Liver (tissue), 9 donors: ENCODE data around the gene ZNF674. TPM values are rescaled to one million over a fixed set of nuclear protein-coding genes. Genes with fewer than 3 reads are reported as not detected.

Experiments used
- DNase-seq: peaks from one replicate; pipeline ENCODE4 v3.0.0-alpha.2; 2017; ENCODE audit warnings: low spot score
- H3K27ac ChIP-seq, 2 donors: one replicate each; pipeline ENCODE4 v1.7.0; 2013; ENCODE audit warnings: inconsistent platforms in 2 of 2, low read length in 2 of 2, control low read depth in 1 of 2, low read depth in 1 of 2, mild to moderate bottlenecking in 1 of 2
- H3K27me3 ChIP-seq, 4 donors: one replicate each; pipeline versions ENCODE4 v1.6.1 to v1.7.0; 2013; ENCODE audit warnings: low read length in 3 of 4, inconsistent platforms in 1 of 4, mild to moderate bottlenecking in 1 of 4, moderate library complexity in 1 of 4; ENCODE audit not compliant: control insufficient read depth in 4 of 4, insufficient read depth in 4 of 4
- H3K36me3 ChIP-seq, 4 donors: one replicate each; pipeline versions ENCODE4 v1.6.1 to v1.7.0; 2013; ENCODE audit warnings: low read length in 3 of 4, mild to moderate bottlenecking in 3 of 4, low read depth in 1 of 4, moderate library complexity in 1 of 4; ENCODE audit not compliant: control insufficient read depth in 4 of 4, insufficient read depth in 3 of 4
- H3K4me1 ChIP-seq, 4 donors: one replicate each; pipeline versions ENCODE4 v1.6.1 to v1.7.0; 2013; ENCODE audit warnings: low read length in 3 of 4, mild to moderate bottlenecking in 3 of 4, moderate library complexity in 1 of 4; ENCODE audit not compliant: control insufficient read depth in 4 of 4, insufficient read depth in 4 of 4
- H3K4me3 ChIP-seq, 3 donors: one replicate each; pipeline versions ENCODE4 v1.6.1 to v1.7.0; 2013; ENCODE audit warnings: low read length in 3 of 3, control low read depth in 1 of 3, low read depth in 1 of 3, mild to moderate bottlenecking in 1 of 3
- H3K9ac ChIP-seq, 2 donors: one replicate each; pipeline ENCODE4 v1.7.0; 2013; ENCODE audit warnings: low read length in 2 of 2, mild to moderate bottlenecking in 2 of 2, moderate library complexity in 2 of 2, control low read depth in 1 of 2, low read depth in 1 of 2
- H3K9me3 ChIP-seq, 4 donors: one replicate each; pipeline versions ENCODE4 v1.6.1 to v1.7.0; 2013; ENCODE audit warnings: low read length in 3 of 4; ENCODE audit not compliant: control insufficient read depth in 4 of 4
- EGR1 ChIP-seq, 2 donors: IDR thresholded peaks; 2 replicates each; pipeline ENCODE4 v1.6.1; 2016 to 2018; ENCODE audit warnings: antibody characterized with exemption in 2 of 2, low read depth in 2 of 2
- FOXA1 ChIP-seq: IDR thresholded peaks from 2 replicates; pipeline ENCODE4 v1.6.1; 2016; ENCODE audit warnings: antibody characterized with exemption
- FOXA2 ChIP-seq: IDR thresholded peaks from 2 replicates; pipeline ENCODE4 v1.6.1; 2016; ENCODE audit warnings: antibody characterized with exemption
- GABPA ChIP-seq, 2 donors: IDR thresholded peaks in 1 of 2; conservative IDR thresholded peaks in 1 of 2; 2 replicates each; pipeline ENCODE4 v1.6.1; 2016; ENCODE audit warnings: antibody characterized with exemption in 2 of 2, mild to moderate bottlenecking in 1 of 2, moderate library complexity in 1 of 2
- HNF4A ChIP-seq, 2 donors: conservative IDR thresholded peaks; 2 replicates each; pipeline ENCODE4 v1.6.1; 2016; ENCODE audit warnings: antibody characterized with exemption in 2 of 2, mild to moderate bottlenecking in 2 of 2
- HNF4G ChIP-seq: IDR thresholded peaks from 2 replicates; pipeline ENCODE4 v1.6.1; 2016; ENCODE audit warnings: antibody characterized with exemption
- JUND ChIP-seq, 2 donors: IDR thresholded peaks; 2 replicates each; pipeline ENCODE4 v1.6.1; 2016; ENCODE audit warnings: antibody characterized with exemption in 2 of 2
- NR2F2 ChIP-seq: IDR thresholded peaks from 2 replicates; pipeline ENCODE4 v1.6.1; 2016; ENCODE audit warnings: antibody characterized with exemption
- RAD21 ChIP-seq, 2 donors: IDR thresholded peaks; 2 replicates each; pipeline ENCODE4 v1.6.1; 2016; ENCODE audit warnings: antibody characterized with exemption in 2 of 2, mild to moderate bottlenecking in 2 of 2
- RXRA ChIP-seq, 2 donors: IDR thresholded peaks; 2 replicates each; pipeline ENCODE4 v1.6.1; 2017 to 2018; ENCODE audit warnings: antibody characterized with exemption in 2 of 2, mild to moderate bottlenecking in 1 of 2
- SP1 ChIP-seq: IDR thresholded peaks from 2 replicates; pipeline ENCODE4 v1.6.1; 2018; ENCODE audit warnings: antibody characterized with exemption, mild to moderate bottlenecking
- TAF1 ChIP-seq: conservative IDR thresholded peaks from 2 replicates; pipeline ENCODE4 v1.6.1; 2016; ENCODE audit warnings: antibody characterized with exemption, mild to moderate bottlenecking
- YY1 ChIP-seq: IDR thresholded peaks from 2 replicates; pipeline ENCODE4 v1.6.1; 2016; ENCODE audit warnings: antibody characterized with exemption, mild to moderate bottlenecking
- WGBS: extraction: QIAGEN DNeasy Blood & Tissue Kit; methylation state at CpG from one replicate; pipeline ENCODE4 v1.1.7; 2013; 5-methylcytosine and 5-hydroxymethylcytosine counted together
- polyA plus RNA-seq, 2 donors: library from polyadenylated mRNA; stranded (reverse) in 1 of 2; unstranded in 1 of 2; fragments of 200-250 nt in 1 of 2; fragments of >200 nt in 1 of 2; fragmentation: Nextera tagmentation in 1 of 2; extraction: Ambion mirVana in 1 of 2; gene quantifications; one replicate each; pipeline versions ENCODE4 v1.2.1 to v1.2.3, GENCODE V29; 2013 to 2015
- total RNA-seq, 2 donors: library from RNA; depleted of rRNA; stranded (reverse); fragments of >200 nt; gene quantifications; one replicate each; pipeline ENCODE4 v1.2.3, GENCODE V29; 2014
- TF ChIP-seq, protein P1 (sequence below): fragments of 150-350 bp; IDR thresholded peaks from 2 replicates; pipeline ENCODE4 v1.5.1; 2017; ENCODE audit warnings: improper control_type of control experiment, low read depth, low read length; ENCODE audit not compliant: missing input control
- TF ChIP-seq, protein P2 (sequence below): IDR thresholded peaks from 2 replicates; pipeline ENCODE4 v1.6.1; 2016; ENCODE audit warnings: antibody characterized with exemption
- TF ChIP-seq, protein P3 (sequence below): IDR thresholded peaks from 2 replicates; pipeline ENCODE4 v1.6.1; 2016; ENCODE audit warnings: antibody characterized with exemption
- TF ChIP-seq, protein P4 (sequence below): IDR thresholded peaks from 2 replicates; pipeline ENCODE4 v1.6.1; 2016; ENCODE audit warnings: antibody characterized with exemption
- TF ChIP-seq, protein P5 (sequence below): IDR thresholded peaks from 2 replicates; pipeline ENCODE4 v1.6.1; 2016; ENCODE audit warnings: antibody characterized with exemption, mild to moderate bottlenecking
- donor health status: healthy.
- donor health status: healthy.
- donor health status: healthy.
- donor health status: healthy.
- donor health status: healthy.

Gene ZNF674
- total and polyA plus RNA-seq, 4 donors: 0.84 to 3.6 (median 2.1) TPM

DNA sequence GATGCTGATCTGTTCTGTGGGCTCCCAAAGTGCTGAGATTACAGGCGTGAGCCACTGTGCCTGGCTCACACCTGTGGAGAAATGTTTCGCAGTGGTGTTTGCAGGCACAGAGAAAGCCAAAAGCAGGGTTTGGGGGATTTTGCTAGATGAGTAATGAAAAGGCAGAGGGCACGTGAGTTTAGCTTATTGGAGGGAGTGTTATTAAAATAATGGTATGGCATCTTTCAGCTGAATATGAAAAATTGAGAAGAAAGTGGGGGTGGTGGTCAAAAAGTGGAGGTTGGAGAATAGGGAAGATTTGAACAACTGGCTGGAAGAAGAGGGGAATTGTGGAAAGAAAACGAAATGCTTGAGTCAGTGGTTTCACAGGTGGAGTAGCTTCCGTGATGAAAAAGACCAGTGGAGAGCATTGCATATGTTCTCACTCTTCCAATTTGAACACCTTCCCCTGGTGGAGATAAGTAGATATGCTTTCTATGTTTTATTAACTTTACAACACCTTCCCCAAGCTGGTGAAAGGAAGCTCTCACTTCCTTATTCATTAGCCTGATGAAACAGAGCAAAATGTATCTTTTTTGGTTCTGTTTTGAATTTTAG lies 27.2 kb upstream of the ZNF674 start:
- no peaks in the 10 kb centered on the region for H3K27me3 ChIP-seq
- H3K27ac ChIP-seq: no peak overlapping the region
- no peaks in the 10 kb centered on the region for H3K9me3 ChIP-seq
- no peak overlapping the region for H3K4me3 ChIP-seq
- WGBS: 83% methylated on average over 5 of the region's 5 CpGs
- H3K4me1 ChIP-seq: peaks cover 0 to 30% (median 16%) of the 10 kb centered on the region in 4 donors
- H3K36me3 ChIP-seq: no peaks in the 10 kb centered on the region
- no peak overlapping the region for H3K9ac ChIP-seq
- no peak for DNase-seq
- TF ChIP-seq, protein P1, sequence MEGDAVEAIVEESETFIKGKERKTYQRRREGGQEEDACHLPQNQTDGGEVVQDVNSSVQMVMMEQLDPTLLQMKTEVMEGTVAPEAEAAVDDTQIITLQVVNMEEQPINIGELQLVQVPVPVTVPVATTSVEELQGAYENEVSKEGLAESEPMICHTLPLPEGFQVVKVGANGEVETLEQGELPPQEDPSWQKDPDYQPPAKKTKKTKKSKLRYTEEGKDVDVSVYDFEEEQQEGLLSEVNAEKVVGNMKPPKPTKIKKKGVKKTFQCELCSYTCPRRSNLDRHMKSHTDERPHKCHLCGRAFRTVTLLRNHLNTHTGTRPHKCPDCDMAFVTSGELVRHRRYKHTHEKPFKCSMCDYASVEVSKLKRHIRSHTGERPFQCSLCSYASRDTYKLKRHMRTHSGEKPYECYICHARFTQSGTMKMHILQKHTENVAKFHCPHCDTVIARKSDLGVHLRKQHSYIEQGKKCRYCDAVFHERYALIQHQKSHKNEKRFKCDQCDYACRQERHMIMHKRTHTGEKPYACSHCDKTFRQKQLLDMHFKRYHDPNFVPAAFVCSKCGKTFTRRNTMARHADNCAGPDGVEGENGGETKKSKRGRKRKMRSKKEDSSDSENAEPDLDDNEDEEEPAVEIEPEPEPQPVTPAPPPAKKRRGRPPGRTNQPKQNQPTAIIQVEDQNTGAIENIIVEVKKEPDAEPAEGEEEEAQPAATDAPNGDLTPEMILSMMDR: no peak
- TF ChIP-seq FOXA1 (no peak), JUND (IDR thresholded peaks at IDR 0.05) (no peak)

DNA sequence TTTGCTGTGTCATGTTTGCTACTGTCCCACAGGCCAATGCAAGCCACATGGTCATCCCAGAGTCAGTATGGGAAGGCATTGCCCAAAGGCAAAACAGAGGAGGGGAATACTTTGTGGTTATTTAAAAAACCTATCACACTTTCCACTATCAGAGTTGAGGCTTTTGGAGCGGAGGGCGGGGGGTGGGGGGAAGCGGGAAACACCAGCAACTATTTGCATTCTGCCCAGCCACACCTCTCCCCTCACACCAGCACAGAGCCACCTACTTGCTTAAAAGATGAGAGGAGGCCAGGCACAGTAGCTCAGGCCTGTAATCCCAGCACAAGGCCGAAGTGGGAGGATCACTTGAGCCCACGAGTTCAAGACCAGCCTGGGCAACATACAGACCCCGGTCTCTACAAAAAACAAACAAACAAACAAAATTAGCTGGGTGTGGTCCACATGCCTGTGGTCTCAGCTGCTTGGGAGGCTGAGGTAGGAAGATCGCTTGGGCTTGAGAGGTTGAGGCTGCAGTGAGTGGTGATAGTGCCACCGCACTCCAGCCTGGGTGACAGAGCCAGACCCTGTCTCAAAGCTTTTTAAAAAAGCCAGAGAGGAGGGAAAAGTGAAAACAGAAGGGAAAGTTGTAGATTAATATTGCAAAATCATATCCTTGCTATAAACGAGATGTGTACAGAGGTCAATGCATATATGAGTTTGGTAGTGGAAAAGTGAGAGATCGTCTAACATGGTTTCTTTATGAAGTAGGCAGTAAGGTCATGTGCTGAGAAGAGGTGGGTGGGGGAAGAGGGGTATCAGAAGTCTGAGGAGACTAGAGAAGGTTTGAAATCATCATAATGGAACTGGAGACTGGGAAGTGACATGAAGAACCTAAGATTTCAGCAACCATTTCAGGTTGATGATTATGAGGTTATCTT lies 26.5 kb upstream of the ZNF674 start:
- no peak for TF ChIP-seq RXRA (IDR thresholded peaks at IDR 0.05)
- TF ChIP-seq FOXA2: no peak
- TF ChIP-seq, protein P2, sequence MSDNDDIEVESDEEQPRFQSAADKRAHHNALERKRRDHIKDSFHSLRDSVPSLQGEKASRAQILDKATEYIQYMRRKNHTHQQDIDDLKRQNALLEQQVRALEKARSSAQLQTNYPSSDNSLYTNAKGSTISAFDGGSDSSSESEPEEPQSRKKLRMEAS: no peak
- no peak for TF ChIP-seq RAD21 (IDR thresholded peaks at IDR 0.05)
- no peak for TF ChIP-seq HNF4G
- TF ChIP-seq, protein P3, sequence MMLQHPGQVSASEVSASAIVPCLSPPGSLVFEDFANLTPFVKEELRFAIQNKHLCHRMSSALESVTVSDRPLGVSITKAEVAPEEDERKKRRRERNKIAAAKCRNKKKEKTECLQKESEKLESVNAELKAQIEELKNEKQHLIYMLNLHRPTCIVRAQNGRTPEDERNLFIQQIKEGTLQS: no peak
- TF ChIP-seq, protein P1: no peak
- no peak for TF ChIP-seq NR2F2
- no peak for TF ChIP-seq YY1
- TF ChIP-seq GABPA (IDR thresholded peaks at IDR 0.05 in 1 of 2, conservative IDR thresholded peaks at IDR 0.05 in 1 of 2): no peak
- no peak for TF ChIP-seq EGR1 (IDR thresholded peaks at IDR 0.05; ENCODE audit: low read depth in 2 of 2)
- TF ChIP-seq SP1: no peak
- no peak for TF ChIP-seq FOXA1
- no peak for TF ChIP-seq HNF4A (conservative IDR thresholded peaks at IDR 0.05)
- no peak for TF ChIP-seq JUND (IDR thresholded peaks at IDR 0.05)
- TF ChIP-seq, protein P4, sequence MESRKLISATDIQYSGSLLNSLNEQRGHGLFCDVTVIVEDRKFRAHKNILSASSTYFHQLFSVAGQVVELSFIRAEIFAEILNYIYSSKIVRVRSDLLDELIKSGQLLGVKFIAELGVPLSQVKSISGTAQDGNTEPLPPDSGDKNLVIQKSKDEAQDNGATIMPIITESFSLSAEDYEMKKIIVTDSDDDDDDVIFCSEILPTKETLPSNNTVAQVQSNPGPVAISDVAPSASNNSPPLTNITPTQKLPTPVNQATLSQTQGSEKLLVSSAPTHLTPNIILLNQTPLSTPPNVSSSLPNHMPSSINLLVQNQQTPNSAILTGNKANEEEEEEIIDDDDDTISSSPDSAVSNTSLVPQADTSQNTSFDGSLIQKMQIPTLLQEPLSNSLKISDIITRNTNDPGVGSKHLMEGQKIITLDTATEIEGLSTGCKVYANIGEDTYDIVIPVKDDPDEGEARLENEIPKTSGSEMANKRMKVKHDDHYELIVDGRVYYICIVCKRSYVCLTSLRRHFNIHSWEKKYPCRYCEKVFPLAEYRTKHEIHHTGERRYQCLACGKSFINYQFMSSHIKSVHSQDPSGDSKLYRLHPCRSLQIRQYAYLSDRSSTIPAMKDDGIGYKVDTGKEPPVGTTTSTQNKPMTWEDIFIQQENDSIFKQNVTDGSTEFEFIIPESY: no peak
- TF ChIP-seq, protein P5, sequence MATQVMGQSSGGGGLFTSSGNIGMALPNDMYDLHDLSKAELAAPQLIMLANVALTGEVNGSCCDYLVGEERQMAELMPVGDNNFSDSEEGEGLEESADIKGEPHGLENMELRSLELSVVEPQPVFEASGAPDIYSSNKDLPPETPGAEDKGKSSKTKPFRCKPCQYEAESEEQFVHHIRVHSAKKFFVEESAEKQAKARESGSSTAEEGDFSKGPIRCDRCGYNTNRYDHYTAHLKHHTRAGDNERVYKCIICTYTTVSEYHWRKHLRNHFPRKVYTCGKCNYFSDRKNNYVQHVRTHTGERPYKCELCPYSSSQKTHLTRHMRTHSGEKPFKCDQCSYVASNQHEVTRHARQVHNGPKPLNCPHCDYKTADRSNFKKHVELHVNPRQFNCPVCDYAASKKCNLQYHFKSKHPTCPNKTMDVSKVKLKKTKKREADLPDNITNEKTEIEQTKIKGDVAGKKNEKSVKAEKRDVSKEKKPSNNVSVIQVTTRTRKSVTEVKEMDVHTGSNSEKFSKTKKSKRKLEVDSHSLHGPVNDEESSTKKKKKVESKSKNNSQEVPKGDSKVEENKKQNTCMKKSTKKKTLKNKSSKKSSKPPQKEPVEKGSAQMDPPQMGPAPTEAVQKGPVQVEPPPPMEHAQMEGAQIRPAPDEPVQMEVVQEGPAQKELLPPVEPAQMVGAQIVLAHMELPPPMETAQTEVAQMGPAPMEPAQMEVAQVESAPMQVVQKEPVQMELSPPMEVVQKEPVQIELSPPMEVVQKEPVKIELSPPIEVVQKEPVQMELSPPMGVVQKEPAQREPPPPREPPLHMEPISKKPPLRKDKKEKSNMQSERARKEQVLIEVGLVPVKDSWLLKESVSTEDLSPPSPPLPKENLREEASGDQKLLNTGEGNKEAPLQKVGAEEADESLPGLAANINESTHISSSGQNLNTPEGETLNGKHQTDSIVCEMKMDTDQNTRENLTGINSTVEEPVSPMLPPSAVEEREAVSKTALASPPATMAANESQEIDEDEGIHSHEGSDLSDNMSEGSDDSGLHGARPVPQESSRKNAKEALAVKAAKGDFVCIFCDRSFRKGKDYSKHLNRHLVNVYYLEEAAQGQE: no peak
- no peak for TF ChIP-seq TAF1
- Histone ChIP-seq H3K36me3 (no peaks in the 10 kb centered on the region), H3K4me1 (peaks cover 0 to 24% (median 11%) of the 10 kb centered on the region in 4 donors), H3K27ac (no peak overlapping the region), H3K9me3 (no peaks in the 10 kb centered on the region), H3K27me3 (no peaks in the 10 kb centered on the region), H3K9ac (no peak overlapping the region), H3K4me3 (no peak overlapping the region)
- no peak for DNase-seq
- WGBS: 91% methylated on average over 10 of the region's 10 CpGs
